Measurements from ENCODE around the gene NOS1AP.

DNA sequence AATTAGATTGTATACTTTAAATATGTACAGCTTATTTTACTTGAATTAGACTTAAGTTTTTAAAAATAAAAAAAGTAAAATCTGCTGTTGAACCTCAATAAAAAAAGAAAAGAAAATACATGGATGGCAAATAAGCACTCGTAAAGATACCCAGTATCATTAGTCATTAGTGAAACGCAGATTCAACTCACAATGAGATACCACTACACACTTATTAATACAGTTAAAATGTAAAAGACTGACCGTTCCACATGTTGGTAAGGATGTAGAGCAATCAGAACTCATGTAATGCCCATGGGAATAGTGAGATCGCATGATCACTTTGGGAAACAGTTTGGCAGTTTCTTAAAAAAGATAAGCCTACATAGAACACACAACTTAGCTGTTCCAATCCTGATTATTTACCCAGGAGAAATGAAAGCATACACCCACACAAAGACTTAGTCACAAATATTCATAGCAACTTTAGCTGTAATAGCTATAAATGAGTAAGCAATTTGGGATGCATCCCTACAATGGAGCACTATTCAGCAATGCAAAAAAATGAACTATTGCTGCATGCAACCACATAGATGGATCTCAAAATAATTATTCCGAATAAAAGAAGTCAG lies 335.2 kb downstream of the NOS1AP start:
- TF ChIP-seq, protein P1, sequence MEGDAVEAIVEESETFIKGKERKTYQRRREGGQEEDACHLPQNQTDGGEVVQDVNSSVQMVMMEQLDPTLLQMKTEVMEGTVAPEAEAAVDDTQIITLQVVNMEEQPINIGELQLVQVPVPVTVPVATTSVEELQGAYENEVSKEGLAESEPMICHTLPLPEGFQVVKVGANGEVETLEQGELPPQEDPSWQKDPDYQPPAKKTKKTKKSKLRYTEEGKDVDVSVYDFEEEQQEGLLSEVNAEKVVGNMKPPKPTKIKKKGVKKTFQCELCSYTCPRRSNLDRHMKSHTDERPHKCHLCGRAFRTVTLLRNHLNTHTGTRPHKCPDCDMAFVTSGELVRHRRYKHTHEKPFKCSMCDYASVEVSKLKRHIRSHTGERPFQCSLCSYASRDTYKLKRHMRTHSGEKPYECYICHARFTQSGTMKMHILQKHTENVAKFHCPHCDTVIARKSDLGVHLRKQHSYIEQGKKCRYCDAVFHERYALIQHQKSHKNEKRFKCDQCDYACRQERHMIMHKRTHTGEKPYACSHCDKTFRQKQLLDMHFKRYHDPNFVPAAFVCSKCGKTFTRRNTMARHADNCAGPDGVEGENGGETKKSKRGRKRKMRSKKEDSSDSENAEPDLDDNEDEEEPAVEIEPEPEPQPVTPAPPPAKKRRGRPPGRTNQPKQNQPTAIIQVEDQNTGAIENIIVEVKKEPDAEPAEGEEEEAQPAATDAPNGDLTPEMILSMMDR (conservative IDR thresholded peaks at IDR 0.05; ENCODE audit: low read depth in 2 of 2) = no peak
- TF ChIP-seq EZH2phosphoT487 (IDR thresholded peaks at IDR 0.05; ENCODE audit: unreplicated experiment) (no peak), POLR2AphosphoS5 (IDR thresholded peaks at IDR 0.05; ENCODE audit: low read depth) (no peak), EZH2 (IDR thresholded peaks at IDR 0.05; ENCODE audit: low read depth, unreplicated experiment) (no peak)
- TF ChIP-seq, protein P2, sequence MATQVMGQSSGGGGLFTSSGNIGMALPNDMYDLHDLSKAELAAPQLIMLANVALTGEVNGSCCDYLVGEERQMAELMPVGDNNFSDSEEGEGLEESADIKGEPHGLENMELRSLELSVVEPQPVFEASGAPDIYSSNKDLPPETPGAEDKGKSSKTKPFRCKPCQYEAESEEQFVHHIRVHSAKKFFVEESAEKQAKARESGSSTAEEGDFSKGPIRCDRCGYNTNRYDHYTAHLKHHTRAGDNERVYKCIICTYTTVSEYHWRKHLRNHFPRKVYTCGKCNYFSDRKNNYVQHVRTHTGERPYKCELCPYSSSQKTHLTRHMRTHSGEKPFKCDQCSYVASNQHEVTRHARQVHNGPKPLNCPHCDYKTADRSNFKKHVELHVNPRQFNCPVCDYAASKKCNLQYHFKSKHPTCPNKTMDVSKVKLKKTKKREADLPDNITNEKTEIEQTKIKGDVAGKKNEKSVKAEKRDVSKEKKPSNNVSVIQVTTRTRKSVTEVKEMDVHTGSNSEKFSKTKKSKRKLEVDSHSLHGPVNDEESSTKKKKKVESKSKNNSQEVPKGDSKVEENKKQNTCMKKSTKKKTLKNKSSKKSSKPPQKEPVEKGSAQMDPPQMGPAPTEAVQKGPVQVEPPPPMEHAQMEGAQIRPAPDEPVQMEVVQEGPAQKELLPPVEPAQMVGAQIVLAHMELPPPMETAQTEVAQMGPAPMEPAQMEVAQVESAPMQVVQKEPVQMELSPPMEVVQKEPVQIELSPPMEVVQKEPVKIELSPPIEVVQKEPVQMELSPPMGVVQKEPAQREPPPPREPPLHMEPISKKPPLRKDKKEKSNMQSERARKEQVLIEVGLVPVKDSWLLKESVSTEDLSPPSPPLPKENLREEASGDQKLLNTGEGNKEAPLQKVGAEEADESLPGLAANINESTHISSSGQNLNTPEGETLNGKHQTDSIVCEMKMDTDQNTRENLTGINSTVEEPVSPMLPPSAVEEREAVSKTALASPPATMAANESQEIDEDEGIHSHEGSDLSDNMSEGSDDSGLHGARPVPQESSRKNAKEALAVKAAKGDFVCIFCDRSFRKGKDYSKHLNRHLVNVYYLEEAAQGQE (IDR thresholded peaks at IDR 0.05; ENCODE audit: unreplicated experiment) = no peak
